ENCODE measurements around the gene AGAP2. TPM values are rescaled to one million over a fixed set of nuclear protein-coding genes. Genes with fewer than 3 reads are reported as not detected.

AGAP2 gene
- total RNA-seq, 4 donors from 2014 or later = 2.5 to 11.2 (median 3.6) TPM

- H3K36me3 ChIP-seq = peaks cover 0 to under 1% (median under 1%) of the 10 kb centered on the region in 4 donors
- peak overlapping the region; percentile 43 to 56 (median 54) for H3K27ac ChIP-seq (replicated peaks in 1 of 4)
- no peaks in the 10 kb centered on the region for H3K9me3 ChIP-seq
- WGBS = 51% methylated on average over 69 of the region's 76 CpGs
- peak overlapping the region; percentile 60 to 75 (median 65) for H3K4me3 ChIP-seq
- intact Hi-C loops (cut with DNase I) = no loop called here
- peaks cover 14 to 25% (median 21%) of the 10 kb centered on the region in 4 donors for H3K4me1 ChIP-seq
- H3K27me3 ChIP-seq = peaks cover 6 to 65% (median 13%) of the 10 kb centered on the region in 4 donors
- no peak for TF ChIP-seq POLR2A (IDR thresholded peaks at IDR 0.05; ENCODE audit: low read depth)
- peak; percentile 21 to 45 (median 27) for TF ChIP-seq CTCF (IDR thresholded peaks at IDR 0.05)
- peak in 1 of 2 donors; percentile 2 for TF ChIP-seq POLR2AphosphoS5 (IDR thresholded peaks at IDR 0.05)
- no peak for TF ChIP-seq EP300 (IDR thresholded peaks at IDR 0.05)
- no peak for DNase-seq (ENCODE audit: extremely low spot score)
Observed at GRCh38 chr12:57726884-57727757, 11.4 kb downstream of the AGAP2 start.

- intact Hi-C loops (cut with DNase I) = no loop called here
- DNase-seq (ENCODE audit: extremely low spot score) = no peak
- Histone ChIP-seq H3K9me3 (no peaks in the 10 kb centered on the region), H3K27me3 (peaks cover 6 to 57% (median 13%) of the 10 kb centered on the region in 4 donors), H3K4me1 (peaks cover 14 to 25% (median 21%) of the 10 kb centered on the region in 4 donors), H3K27ac (replicated peaks in 1 of 4) (peak overlapping the region; percentile 43 to 56 (median 54)), H3K4me3 (peak overlapping the region; percentile 60 to 75 (median 65)), H3K36me3 (peaks cover 0 to 8% (median 8%) of the 10 kb centered on the region in 4 donors)
- WGBS = 24% methylated on average over 12 of the region's 79 CpGs
- no peak for TF ChIP-seq POLR2A (IDR thresholded peaks at IDR 0.05; ENCODE audit: low read depth)
- TF ChIP-seq EP300 (IDR thresholded peaks at IDR 0.05) = no peak
- peak; percentile 52 to 77 (median 56) for TF ChIP-seq CTCF (IDR thresholded peaks at IDR 0.05)
- TF ChIP-seq POLR2AphosphoS5 (IDR thresholded peaks at IDR 0.05) = peak; percentile 29 to 33
Observed at GRCh38 chr12:57726151-57726883, 12.2 kb downstream of the AGAP2 start.

GRCh38 chr12:57725851-57726150, 12.7 kb downstream of the AGAP2 start:
- DNase-seq (ENCODE audit: extremely low spot score) = no peak
- Histone ChIP-seq H3K4me3 (peak overlapping the region; percentile 60 to 75 (median 65)), H3K27ac (replicated peaks in 1 of 4) (peak overlapping the region in 3 of 4 donors; percentile 43 to 56 (median 54))

More at GRCh38 chr12:57725851-57726150, 12.7 kb downstream of the AGAP2 start:
- Histone ChIP-seq H3K36me3 (peaks cover 5 to 13% (median 13%) of the 10 kb centered on the region in 4 donors), H3K27me3 (peaks cover 6 to 52% (median 13%) of the 10 kb centered on the region in 4 donors), H3K9me3 (no peaks in the 10 kb centered on the region), H3K4me1 (peaks cover 14 to 25% (median 21%) of the 10 kb centered on the region in 4 donors)
- TF ChIP-seq EP300 (IDR thresholded peaks at IDR 0.05) = no peak
- TF ChIP-seq POLR2A (IDR thresholded peaks at IDR 0.05; ENCODE audit: low read depth) = no peak
- no peak for TF ChIP-seq CTCF (IDR thresholded peaks at IDR 0.05)
- TF ChIP-seq POLR2AphosphoS5 (IDR thresholded peaks at IDR 0.05) = no peak
- WGBS = 26% methylated on average over 4 of the region's 10 CpGs
- intact Hi-C loops (cut with DNase I) = no loop called here

Data from esophagus muscularis mucosa (tissue), 4 donors.